Neural progenitor cell (in vitro differentiated cells): Measurements from ENCODE around the gene MBP. TPM values are rescaled to one million over a fixed set of nuclear protein-coding genes. Genes with fewer than 3 reads are reported as not detected.

Experiments
- DNase-seq: peaks from one replicate; pipeline ENCODE4 v3.0.0-alpha.2; 2016; ENCODE audit warnings: low spot score
- H2AFZ ChIP-seq: fragments of 200-600 bp; sonication (generic); replicated peaks from 2 replicates; pipeline ENCODE4 v1.6.1; 2016; ENCODE audit warnings: antibody characterized with exemption
- H3F3A ChIP-seq: fragments of 200-600 bp; sonication (generic); 2 replicates; pipeline ENCODE4 v1.6.1; 2016; ENCODE audit warnings: antibody characterized with exemption, low read depth
- H3K27ac ChIP-seq: fragments of 200-600 bp; sonication (generic); 2 replicates; pipeline ENCODE4 v1.5.1; 2016; ENCODE audit warnings: mild to moderate bottlenecking
- H3K27me3 ChIP-seq: fragments of 200-600 bp; sonication (generic); 2 replicates; pipeline ENCODE4 v1.6.1; 2016; ENCODE audit warnings: mild to moderate bottlenecking, moderate library complexity
- H3K36me3 ChIP-seq: fragments of 200-600 bp; sonication (generic); 2 replicates; pipeline ENCODE4 v1.5.1; 2016
- H3K4me1 ChIP-seq: fragments of 200-600 bp; sonication (generic); 2 replicates; pipeline ENCODE4 v1.6.1; 2016; ENCODE audit warnings: mixed run types
- H3K4me2 ChIP-seq: fragments of 200-600 bp; sonication (generic); 2 replicates; pipeline ENCODE4 v1.6.1; 2016
- H3K4me3 ChIP-seq: fragments of 200-600 bp; sonication (generic); 2 replicates; pipeline ENCODE4 v1.5.1; 2016
- H3K79me2 ChIP-seq: fragments of 200-600 bp; sonication (generic); 2 replicates; pipeline ENCODE4 v1.6.1; 2016; ENCODE audit warnings: low read depth
- H3K9ac ChIP-seq: fragments of 200-600 bp; sonication (generic); 2 replicates; pipeline ENCODE4 v1.6.1; 2016
- H3K9me3 ChIP-seq: fragments of 200-600 bp; sonication (generic); 2 replicates; pipeline ENCODE4 v1.5.1; 2016; ENCODE audit warnings: low read depth
- H4K20me1 ChIP-seq: fragments of 200-600 bp; sonication (generic); 2 replicates; pipeline ENCODE4 v1.6.1; 2016; ENCODE audit warnings: low read depth
- H3K27ac Mint-ChIP-seq: 3 replicates; pipeline ENCODE4 v1.8.0; 2021; ENCODE audit warnings: mixed read lengths
- H3K27me3 Mint-ChIP-seq: 2 replicates; pipeline ENCODE4 v1.8.0; 2022; ENCODE audit warnings: low read depth, mild to moderate bottlenecking, inconsistent platforms, moderate library complexity, mixed read lengths; ENCODE audit not compliant: insufficient read depth
- H3K36me3 Mint-ChIP-seq: 3 replicates; pipeline ENCODE4 v1.8.0; 2021; ENCODE audit warnings: mixed read lengths
- H3K4me1 Mint-ChIP-seq: 3 replicates; pipeline ENCODE4 v1.8.0; 2021; ENCODE audit warnings: mixed read lengths
- H3K4me3 Mint-ChIP-seq: 3 replicates; pipeline ENCODE4 v1.8.0; 2021; ENCODE audit warnings: mild to moderate bottlenecking, moderate library complexity, mixed read lengths
- H3K9me3 Mint-ChIP-seq: 3 replicates; pipeline ENCODE4 v1.8.0; 2020; ENCODE audit warnings: mixed read lengths
- CTCF ChIP-seq: fragments of 200-600 bp; sonication (generic); IDR thresholded peaks from 2 replicates; pipeline ENCODE4 v1.5.1; 2017; ENCODE audit warnings: antibody characterized with exemption, mild to moderate bottlenecking
- EZH2 ChIP-seq: fragments of 200-600 bp; sonication (generic); IDR thresholded peaks from 2 replicates; pipeline ENCODE4 v1.6.1; 2017; ENCODE audit warnings: antibody characterized with exemption, mild to moderate bottlenecking, moderate library complexity
- EZH2phosphoT487 ChIP-seq: fragments of 200-600 bp; sonication (generic); IDR thresholded peaks from 2 replicates; pipeline ENCODE4 v1.6.1; 2017; ENCODE audit warnings: antibody characterized with exemption
- total RNA-seq: library from RNA; depleted of rRNA; stranded (reverse); fragments of >200 nt; gene quantifications from 2 replicates; pipeline ENCODE4 v1.2.3, GENCODE V29; 2015; ENCODE audit warnings: low replicate concordance

The MBP gene
- total RNA-seq, 1 donor from 2014 or later: 0.64 TPM

GRCh38 chr18:77109648-77110019, 22.9 kb downstream of the MBP start:
- H3K27me3 Mint-ChIP-seq: peaks cover 7% of the 10 kb centered on the region

GRCh38 chr18:77108821-77109647, 23.5 kb downstream of the MBP start:
- Histone ChIP-seq H3K79me2 (no peaks in the 10 kb centered on the region), H4K20me1 (no peaks in the 10 kb centered on the region), H3K4me3 (no peak overlapping the region), H2AFZ (no peak overlapping the region), H3K4me1 (peaks cover 11% of the 10 kb centered on the region), H3K27me3 (no peaks in the 10 kb centered on the region), H3K4me2 (no peak overlapping the region), H3K27ac (no peak overlapping the region), H3K9me3 (no peaks in the 10 kb centered on the region), H3F3A (peaks cover 4% of the 10 kb centered on the region), H3K9ac (no peak overlapping the region), H3K36me3 (no peaks in the 10 kb centered on the region)
- H3K9me3 Mint-ChIP-seq: no peaks in the 10 kb centered on the region
- no peak for DNase-seq
- no peak overlapping the region for H3K4me3 Mint-ChIP-seq
- H3K36me3 Mint-ChIP-seq: no peaks in the 10 kb centered on the region
- H3K27me3 Mint-ChIP-seq: peaks cover 7% of the 10 kb centered on the region
- peaks cover 16% of the 10 kb centered on the region for H3K4me1 Mint-ChIP-seq
- TF ChIP-seq EZH2phosphoT487 (no peak), EZH2 (no peak), CTCF (no peak)
- no peak overlapping the region for H3K27ac Mint-ChIP-seq

More at GRCh38 chr18:77109648-77110019, 22.9 kb downstream of the MBP start:
- H3F3A ChIP-seq: peaks cover 4% of the 10 kb centered on the region
- H2AFZ ChIP-seq: no peak overlapping the region
- Mint-ChIP-seq H3K27ac (no peak overlapping the region), H3K36me3 (no peaks in the 10 kb centered on the region), H3K4me1 (peaks cover 20% of the 10 kb centered on the region), H3K4me3 (no peak overlapping the region), H3K9me3 (no peaks in the 10 kb centered on the region)
- no peak overlapping the region for H3K9ac ChIP-seq
- no peak for DNase-seq
- H3K4me2 ChIP-seq: no peak overlapping the region
- H3K4me1 ChIP-seq: peaks cover 11% of the 10 kb centered on the region
- no peaks in the 10 kb centered on the region for H4K20me1 ChIP-seq
- no peaks in the 10 kb centered on the region for H3K9me3 ChIP-seq
- no peaks in the 10 kb centered on the region for H3K36me3 ChIP-seq
- H3K27me3 ChIP-seq: no peaks in the 10 kb centered on the region
- H3K4me3 ChIP-seq: no peak overlapping the region
- H3K79me2 ChIP-seq: no peaks in the 10 kb centered on the region
- TF ChIP-seq CTCF: no peak
- H3K27ac ChIP-seq: no peak overlapping the region

GRCh38 chr18:77108001-77108692, 24.4 kb downstream of the MBP start:
- Mint-ChIP-seq H3K4me3 (no peak overlapping the region), H3K4me1 (peaks cover 21% of the 10 kb centered on the region), H3K36me3 (no peaks in the 10 kb centered on the region), H3K27me3 (peaks cover 7% of the 10 kb centered on the region), H3K9me3 (no peaks in the 10 kb centered on the region), H3K27ac (no peak overlapping the region)
- Histone ChIP-seq H3K4me1 (peaks cover 11% of the 10 kb centered on the region), H2AFZ (no peak overlapping the region), H3K9me3 (no peaks in the 10 kb centered on the region), H3K36me3 (no peaks in the 10 kb centered on the region), H3K9ac (no peak overlapping the region), H3K79me2 (no peaks in the 10 kb centered on the region), H4K20me1 (no peaks in the 10 kb centered on the region), H3K4me2 (no peak overlapping the region), H3K27me3 (no peaks in the 10 kb centered on the region), H3K4me3 (no peak overlapping the region), H3K27ac (no peak overlapping the region), H3F3A (peaks cover 4% of the 10 kb centered on the region)
- TF ChIP-seq CTCF: no peak
- TF ChIP-seq EZH2phosphoT487: no peak
- no peak for TF ChIP-seq EZH2
- peak; percentile 26 for DNase-seq
